Left hindlimb (tissue), 1 donor: Measurements from ENCODE around the gene RNF40.
A peak's percentile ranks its signal among the peaks of the same experiment; 100 is the strongest.

Experiments
- DNase-seq: peaks from one replicate; pipeline ENCODE4 v3.0.0-alpha.2; 2018

Gene RNF40

GRCh38 chr16:30761928-30762902 is at the start of gene RNF40, which contains the start of gene CFAP119:
TSS of gene RNF40 (plus strand) at chr16:30762322. CDS start at chr16:30762546, 224 bp downstream.
TSS of gene CFAP119 (minus strand) at chr16:30762062. CDS start at chr16:30761748, 314 bp downstream.
- peak; percentile 99 for DNase-seq

- peak; percentile 6 for DNase-seq
Observed at GRCh38 chr16:30715750-30716445, 46.2 kb upstream of the RNF40 start.

GRCh38 chr16:30720086-30720485 is 42.0 kb upstream of the RNF40 start:
- DNase-seq: no peak

- no peak for DNase-seq
Observed at GRCh38 chr16:30720694-30721093, 41.4 kb upstream of the RNF40 start.

- no peak for DNase-seq
Observed at GRCh38 chr16:30721167-30721566, 41.0 kb upstream of the RNF40 start.

GRCh38 chr16:30721606-30722005 is 40.5 kb upstream of the RNF40 start:
- DNase-seq: no peak

- DNase-seq: no peak
Observed at GRCh38 chr16:30722443-30722842, 39.7 kb upstream of the RNF40 start.

GRCh38 chr16:30722916-30723315 is 39.2 kb upstream of the RNF40 start:
- DNase-seq: no peak

- DNase-seq: no peak
Observed at GRCh38 chr16:30723725-30724355, 38.3 kb upstream of the RNF40 start.

- no peak for DNase-seq
Observed at GRCh38 chr16:30724641-30725417, 37.3 kb upstream of the RNF40 start.

GRCh38 chr16:30725418-30725792 is 36.7 kb upstream of the RNF40 start:
- DNase-seq: no peak

- DNase-seq: no peak
Observed at GRCh38 chr16:30728321-30728720, 33.8 kb upstream of the RNF40 start.

- DNase-seq: no peak
Observed at GRCh38 chr16:30728899-30729672, 33.0 kb upstream of the RNF40 start.

- DNase-seq: no peak
Observed at GRCh38 chr16:30731411-30731810, 30.7 kb upstream of the RNF40 start.

- DNase-seq: no peak
Observed at GRCh38 chr16:30736995-30737793, 24.9 kb upstream of the RNF40 start.

- no peak for DNase-seq
Observed at GRCh38 chr16:30737794-30738648, 24.1 kb upstream of the RNF40 start.

- no peak for DNase-seq
Observed at GRCh38 chr16:30738984-30739951, 22.9 kb upstream of the RNF40 start.
